ENCODE results near the gene ZNHIT1.

GRCh38 chr7:101205901-101206664 lies 11.9 kb upstream of the ZNHIT1 start:
- TF ChIP-seq SP1 (IDR thresholded peaks at IDR 0.05) (no peak), FOXK2 (IDR thresholded peaks at IDR 0.05) (no peak), L3MBTL2 (conservative IDR thresholded peaks at IDR 0.05) (no peak), ELF4 (IDR thresholded peaks at IDR 0.05) (no peak), LEF1 (IDR thresholded peaks at IDR 0.05; ENCODE audit: borderline replicate concordance) (no peak), HDGF (IDR thresholded peaks at IDR 0.05; ENCODE audit: borderline replicate concordance) (no peak)

All from HEK293T (cell line).